ENCODE data around the gene ZNRD2. TPM values are rescaled to one million over a fixed set of nuclear protein-coding genes. Genes with fewer than 3 reads are reported as not detected.
A peak's percentile ranks its signal among the peaks of the same experiment; 100 is the strongest.

Gene ZNRD2
- total RNA-seq, 1 donor from 2014 or later = 37.4 TPM

DNA sequence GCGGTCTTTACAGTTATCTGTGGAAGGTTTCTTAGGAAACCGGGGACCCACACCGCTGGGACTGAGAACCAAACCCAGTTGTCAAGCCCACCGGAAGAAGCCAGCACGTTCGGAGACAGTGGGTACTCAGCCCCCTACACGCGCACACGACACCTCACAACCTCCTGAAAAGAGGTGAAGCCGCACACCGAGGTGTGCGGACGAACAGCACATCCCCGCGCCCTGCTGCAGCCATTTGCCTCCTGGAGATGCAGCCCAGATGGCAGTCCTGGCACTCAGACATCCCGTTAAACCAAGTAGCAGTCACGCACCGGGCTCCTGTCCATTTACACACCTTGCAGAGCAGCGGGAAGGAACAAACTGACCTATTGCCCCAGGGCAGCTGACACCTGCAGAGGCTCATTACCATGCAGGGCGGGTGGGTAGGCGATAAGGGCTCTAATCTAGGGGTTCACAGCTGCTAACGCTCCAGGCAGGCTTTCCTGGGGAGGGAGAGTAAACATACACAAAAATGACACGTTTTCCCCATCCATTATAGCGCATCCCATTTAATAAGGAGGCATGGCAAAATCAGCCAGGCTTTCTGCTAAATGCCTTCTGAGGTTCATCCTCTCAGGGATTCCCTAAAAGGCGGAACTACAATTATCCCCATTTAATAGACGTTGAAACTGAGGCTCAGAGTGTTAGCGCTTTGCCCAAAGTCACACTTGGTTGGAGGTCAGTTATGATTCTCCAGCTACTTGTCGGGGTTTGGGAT, 4.7 kb downstream of the ZNRD2 start:
- peaks cover 36% of the 10 kb centered on the region for H3K27me3 Mint-ChIP-seq (ENCODE audit: unreplicated experiment)
- DNase-seq (ENCODE audit: low spot score) = no peak
- H3K4me1 Mint-ChIP-seq (ENCODE audit: unreplicated experiment) = peaks cover 33% of the 10 kb centered on the region
- no peaks in the 10 kb centered on the region for H3K36me3 Mint-ChIP-seq (ENCODE audit: low read depth, unreplicated experiment)
- TF ChIP-seq CTCF (IDR thresholded peaks at IDR 0.05; ENCODE audit: unreplicated experiment) = no peak
- no peaks in the 10 kb centered on the region for H3K9me3 Mint-ChIP-seq (ENCODE audit: unreplicated experiment)
- H3K4me3 Mint-ChIP-seq (ENCODE audit: unreplicated experiment) = peak overlapping the region; percentile 85
- peak overlapping the region; percentile 67 for H3K27ac Mint-ChIP-seq (ENCODE audit: unreplicated experiment)

DNA sequence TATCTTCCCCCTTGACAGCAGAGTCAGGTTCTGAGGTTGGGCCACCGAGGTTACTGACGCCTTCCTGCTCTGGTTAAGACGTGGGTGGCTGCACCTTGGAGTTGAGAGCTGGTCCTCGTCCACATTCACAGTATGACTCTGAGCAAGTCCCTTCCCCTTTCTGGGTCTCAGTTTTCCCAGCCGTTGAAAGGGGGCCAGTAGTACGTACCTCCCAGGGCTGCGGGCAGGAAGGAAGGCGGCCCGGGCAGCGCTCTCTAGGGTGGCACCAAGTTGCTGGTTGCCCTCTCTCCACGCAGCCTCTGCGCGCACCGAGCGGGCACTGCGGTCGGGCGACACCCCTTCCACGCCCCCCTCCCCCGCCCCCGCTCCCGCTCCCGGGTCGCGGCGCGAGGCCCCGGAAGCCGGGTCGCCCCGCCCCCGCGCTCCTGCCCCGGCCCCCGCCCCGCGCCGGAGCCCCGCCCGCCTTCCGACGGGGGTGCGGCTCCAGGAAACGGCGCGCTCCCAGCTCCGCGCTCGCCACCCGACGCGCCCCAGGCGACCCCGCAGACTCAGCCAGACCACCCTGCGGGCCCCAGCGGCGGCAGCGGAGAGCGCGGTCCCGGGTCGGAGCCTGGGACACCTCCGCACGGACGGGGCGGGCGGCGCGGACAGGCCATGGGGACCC, 5.4 kb downstream of the ZNRD2 start, which contains the start of gene EHBP1L1:
TSS of gene EHBP1L1 (plus strand) at position 486 of the 664 bp plus-strand sequence. CDS start 250 bp downstream, outside the sequence.
- no peak for TF ChIP-seq CTCF (IDR thresholded peaks at IDR 0.05; ENCODE audit: unreplicated experiment)
- H3K4me1 Mint-ChIP-seq (ENCODE audit: unreplicated experiment) = peaks cover 29% of the 10 kb centered on the region
- peaks cover 36% of the 10 kb centered on the region for H3K27me3 Mint-ChIP-seq (ENCODE audit: unreplicated experiment)
- peak; percentile 38 for DNase-seq (ENCODE audit: low spot score)
- H3K9me3 Mint-ChIP-seq (ENCODE audit: unreplicated experiment) = no peaks in the 10 kb centered on the region
- no peaks in the 10 kb centered on the region for H3K36me3 Mint-ChIP-seq (ENCODE audit: low read depth, unreplicated experiment)
- H3K4me3 Mint-ChIP-seq (ENCODE audit: unreplicated experiment) = peak within 1 kb of the TSS; percentile 85
- H3K27ac Mint-ChIP-seq (ENCODE audit: unreplicated experiment) = peak within 1 kb of the TSS; percentile 67

DNA sequence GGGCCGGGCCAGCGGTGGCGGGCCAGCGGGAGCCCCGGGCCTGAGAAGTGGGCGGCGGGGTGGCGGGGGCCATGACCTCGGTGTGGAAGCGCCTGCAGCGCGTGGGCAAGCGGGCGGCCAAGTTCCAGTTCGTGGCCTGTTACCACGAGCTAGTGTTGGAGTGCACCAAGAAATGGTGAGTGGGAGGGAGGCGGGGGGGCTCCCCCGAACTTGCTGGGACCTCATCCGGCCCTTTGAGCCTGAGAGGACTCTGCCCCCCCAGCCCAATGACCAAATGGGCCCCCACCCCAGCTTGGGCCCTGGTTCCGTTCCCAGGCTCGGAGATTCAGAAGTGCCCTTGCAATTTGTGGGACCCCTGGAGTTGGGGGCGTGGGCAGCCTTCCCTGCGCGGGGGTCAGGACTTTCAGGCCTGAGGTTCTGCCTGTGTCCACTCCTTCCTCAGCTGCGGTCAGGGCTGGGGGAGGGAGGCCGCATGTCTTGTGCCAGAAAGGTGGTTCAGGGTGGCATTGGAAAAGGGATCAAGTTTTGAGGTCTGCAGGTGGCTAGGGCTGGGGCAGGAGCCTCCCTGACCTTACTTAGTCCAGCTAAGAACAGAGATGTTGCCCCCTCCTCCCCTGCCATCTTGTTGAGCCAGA, 6.1 kb downstream of the ZNRD2 start:
- H3K27me3 Mint-ChIP-seq (ENCODE audit: unreplicated experiment) = peaks cover 33% of the 10 kb centered on the region
- H3K27ac Mint-ChIP-seq (ENCODE audit: unreplicated experiment) = no peak overlapping the region
- H3K36me3 Mint-ChIP-seq (ENCODE audit: low read depth, unreplicated experiment) = no peaks in the 10 kb centered on the region
- H3K4me1 Mint-ChIP-seq (ENCODE audit: unreplicated experiment) = peaks cover 25% of the 10 kb centered on the region
- no peaks in the 10 kb centered on the region for H3K9me3 Mint-ChIP-seq (ENCODE audit: unreplicated experiment)
- TF ChIP-seq CTCF (IDR thresholded peaks at IDR 0.05; ENCODE audit: unreplicated experiment) = no peak
- no peak overlapping the region for H3K4me3 Mint-ChIP-seq (ENCODE audit: unreplicated experiment)
- DNase-seq (ENCODE audit: low spot score) = no peak

DNA sequence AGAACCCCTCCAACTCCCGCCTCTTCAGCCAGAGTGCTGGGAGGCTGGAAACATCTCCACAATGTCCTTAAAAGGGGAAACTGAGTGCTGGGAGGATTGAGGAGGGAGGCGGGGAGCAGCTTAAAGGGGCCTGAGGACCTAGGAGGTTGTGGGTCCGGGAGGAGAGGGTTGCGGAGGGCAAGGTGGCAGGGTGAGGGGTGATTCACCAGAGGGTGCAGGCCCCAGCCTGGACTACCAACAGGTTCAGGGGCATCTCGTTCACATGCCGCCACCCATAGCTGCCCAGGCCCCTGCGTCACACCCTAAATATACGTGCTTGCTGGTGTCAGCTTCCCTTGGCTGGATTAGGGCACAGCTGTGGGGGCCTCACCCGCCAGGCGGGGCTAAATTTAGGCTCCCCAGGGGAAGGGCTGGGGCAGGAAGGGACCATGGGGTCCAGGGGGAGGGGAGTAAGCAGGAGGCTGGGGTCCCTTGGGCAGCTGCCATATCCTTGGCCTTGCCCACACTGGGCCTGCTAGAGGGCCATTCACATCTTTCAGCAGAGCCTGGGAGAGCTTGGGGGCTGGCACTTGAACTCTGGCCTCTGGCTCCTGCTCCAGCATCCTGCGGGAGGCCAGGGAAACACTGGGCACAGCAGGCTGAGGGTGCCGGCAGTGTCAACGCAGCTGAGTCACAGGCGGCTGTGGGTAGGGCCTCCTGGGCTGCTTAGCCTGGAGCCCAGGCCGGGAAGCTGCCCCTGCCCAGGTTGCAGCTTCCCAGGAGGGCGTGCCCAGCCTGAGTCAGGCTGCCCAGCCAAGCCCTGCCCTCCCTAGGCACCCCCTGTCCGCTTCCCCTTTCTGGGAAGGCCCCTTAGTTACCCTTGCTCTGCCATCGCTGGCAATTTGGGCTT, 6.8 kb downstream of the ZNRD2 start:
- no peak for TF ChIP-seq CTCF (IDR thresholded peaks at IDR 0.05; ENCODE audit: unreplicated experiment)
- Mint-ChIP-seq H3K9me3 (ENCODE audit: unreplicated experiment) (no peaks in the 10 kb centered on the region), H3K4me3 (ENCODE audit: unreplicated experiment) (no peak overlapping the region), H3K4me1 (ENCODE audit: unreplicated experiment) (peaks cover 18% of the 10 kb centered on the region), H3K27ac (ENCODE audit: unreplicated experiment) (no peak overlapping the region), H3K36me3 (ENCODE audit: low read depth, unreplicated experiment) (no peaks in the 10 kb centered on the region), H3K27me3 (ENCODE audit: unreplicated experiment) (peaks cover 29% of the 10 kb centered on the region)
- DNase-seq (ENCODE audit: low spot score) = no peak

Data from endothelial cell (in vitro differentiated cells).